HG03103 (cell line): Measurements from ENCODE around the gene ACOT7.
"Not testable (repeated sequence)": the region's sequence is repeated elsewhere in the genome, so short reads cannot be mapped to it uniquely, and the experiment has no call there.

Experiments
- ATAC-seq: cut with Tn5 transposase; IDR thresholded peaks from one replicate; pipeline ENCODE4 v1.9.1; 2021; ENCODE audit warnings: low read depth; ENCODE audit not compliant: unreplicated experiment

ACOT7 gene, protein sequence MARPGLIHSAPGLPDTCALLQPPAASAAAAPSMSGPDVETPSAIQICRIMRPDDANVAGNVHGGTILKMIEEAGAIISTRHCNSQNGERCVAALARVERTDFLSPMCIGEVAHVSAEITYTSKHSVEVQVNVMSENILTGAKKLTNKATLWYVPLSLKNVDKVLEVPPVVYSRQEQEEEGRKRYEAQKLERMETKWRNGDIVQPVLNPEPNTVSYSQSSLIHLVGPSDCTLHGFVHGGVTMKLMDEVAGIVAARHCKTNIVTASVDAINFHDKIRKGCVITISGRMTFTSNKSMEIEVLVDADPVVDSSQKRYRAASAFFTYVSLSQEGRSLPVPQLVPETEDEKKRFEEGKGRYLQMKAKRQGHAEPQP

DNA sequence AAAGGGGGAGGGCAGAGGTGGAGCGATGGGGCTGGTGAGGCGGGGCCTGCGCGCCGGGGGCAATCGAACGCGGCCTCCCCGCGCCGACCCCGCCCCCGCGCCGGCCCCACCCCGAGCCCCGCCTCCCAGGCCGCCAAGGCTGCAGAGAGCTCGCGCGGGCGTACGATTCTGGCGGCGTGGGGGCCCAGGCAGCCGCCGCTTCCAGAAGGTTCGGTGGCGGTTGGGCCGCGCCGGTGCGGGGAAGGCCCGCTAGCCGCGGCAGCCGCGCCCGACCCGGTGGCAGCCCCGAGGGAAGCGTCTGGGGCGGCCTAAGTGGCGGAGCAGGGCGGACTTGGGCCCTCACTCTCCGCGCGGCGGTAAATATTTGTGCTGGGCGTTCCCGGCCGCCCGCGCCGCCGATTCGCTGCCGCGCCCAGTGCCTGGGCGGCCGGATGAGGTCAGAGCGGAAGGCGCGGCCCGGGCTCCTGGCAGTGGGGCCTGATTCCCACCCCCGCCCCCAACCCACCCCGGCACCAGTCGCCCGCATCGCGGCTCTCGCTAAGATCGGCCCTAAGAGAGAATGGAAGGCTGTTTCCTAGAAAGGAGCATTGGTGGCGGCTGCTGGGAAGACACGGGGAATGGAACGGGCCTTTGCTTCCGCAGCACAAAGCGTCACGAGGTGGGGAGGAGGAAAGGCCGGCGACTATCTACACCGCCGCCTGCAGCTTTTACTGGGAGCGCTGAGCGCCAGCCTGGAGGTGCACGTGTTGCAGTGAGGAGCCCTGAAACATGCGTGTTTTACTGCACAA is at the start of gene ACOT7:
Gene ACOT7 (minus strand): TSS at position 368 of the 788 bp plus-strand sequence. CDS start 368 bp downstream, outside the sequence.
- peak; percentile 74 for ATAC-seq

DNA sequence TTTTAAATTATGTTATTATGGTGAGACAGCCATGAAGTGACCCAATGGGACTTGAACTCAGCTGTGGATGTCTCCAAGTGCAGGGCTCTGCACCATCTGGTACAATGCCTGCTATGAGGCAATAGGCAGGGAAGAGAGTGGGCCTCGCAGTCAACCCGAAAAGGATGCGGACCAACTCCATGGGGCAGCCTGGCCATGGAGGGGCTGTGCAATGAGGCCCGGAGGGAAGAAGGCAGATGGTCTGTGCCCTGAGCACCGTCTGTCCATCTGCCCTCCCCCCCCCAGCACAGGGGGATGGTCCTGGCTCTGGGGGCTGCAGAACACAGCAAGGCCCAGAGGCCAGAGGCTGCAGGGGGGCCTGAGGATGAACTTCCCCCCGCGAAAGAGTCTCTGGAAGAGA is 48.0 kb upstream of the ACOT7 start:
- ATAC-seq: no peak

DNA sequence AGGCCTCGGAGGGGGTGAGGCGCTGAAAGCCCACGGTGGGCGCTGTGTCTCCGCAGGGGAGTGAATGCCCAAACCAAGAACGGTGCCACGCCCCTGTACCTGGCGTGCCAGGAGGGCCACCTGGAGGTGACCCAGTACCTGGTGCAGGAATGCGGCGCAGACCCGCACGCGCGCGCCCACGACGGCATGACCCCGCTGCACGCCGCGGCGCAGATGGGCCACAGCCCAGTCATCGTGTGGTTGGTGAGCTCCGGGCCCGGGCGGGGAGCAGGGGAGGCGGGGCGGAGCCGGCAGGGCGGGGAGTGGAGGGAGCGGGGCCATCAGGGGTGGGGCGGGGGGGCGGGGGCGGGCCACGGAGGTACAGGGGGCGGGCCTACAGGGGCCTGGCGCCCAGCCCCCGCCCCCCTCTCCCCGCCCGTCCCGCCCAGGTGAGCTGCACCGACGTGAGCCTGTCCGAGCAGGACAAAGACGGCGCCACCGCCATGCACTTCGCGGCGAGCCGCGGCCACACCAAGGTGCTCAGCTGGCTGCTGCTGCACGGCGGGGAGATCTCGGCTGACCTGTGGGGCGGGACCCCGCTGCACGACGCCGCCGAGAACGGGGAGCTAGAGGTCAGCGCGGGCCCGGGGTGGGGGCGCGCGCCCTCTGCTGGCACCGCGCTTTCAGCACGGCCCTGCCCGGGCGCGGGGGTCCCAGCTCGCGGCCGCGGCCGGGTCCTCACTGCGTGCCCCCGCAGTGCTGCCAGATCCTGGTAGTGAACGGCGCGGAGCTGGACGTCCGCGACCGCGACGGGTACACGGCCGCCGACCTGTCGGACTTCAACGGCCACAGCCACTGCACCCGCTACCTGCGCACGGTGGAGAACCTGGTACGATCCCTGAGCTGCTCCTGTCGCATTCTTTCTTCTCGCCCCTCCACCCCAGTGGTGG is 46.9 kb upstream of the ACOT7 start:
- ATAC-seq: no peak

DNA sequence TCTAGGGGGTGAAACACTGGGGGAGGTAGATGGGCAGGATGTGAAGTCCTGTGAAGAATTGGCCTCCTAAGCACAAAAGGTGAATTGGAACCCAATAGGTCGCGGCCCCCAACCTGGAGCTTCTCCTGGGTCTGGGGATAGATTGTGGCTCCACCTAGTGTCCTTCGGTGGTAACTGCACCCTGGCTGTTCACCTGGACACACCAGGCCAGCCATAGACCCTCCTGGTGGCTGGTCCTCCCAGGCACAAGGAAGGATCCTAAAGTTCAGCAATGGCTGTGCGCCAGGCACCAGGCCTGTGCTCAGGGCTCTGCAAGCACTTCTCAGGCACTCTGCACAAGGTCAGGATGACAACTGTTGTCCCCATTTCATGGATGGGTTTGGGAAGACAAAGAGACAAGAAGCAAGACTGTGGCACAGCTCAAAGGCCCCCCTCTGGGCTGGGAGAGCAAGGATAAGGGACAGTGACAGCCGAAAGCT is 44.5 kb upstream of the ACOT7 start:
- ATAC-seq: no peak

DNA sequence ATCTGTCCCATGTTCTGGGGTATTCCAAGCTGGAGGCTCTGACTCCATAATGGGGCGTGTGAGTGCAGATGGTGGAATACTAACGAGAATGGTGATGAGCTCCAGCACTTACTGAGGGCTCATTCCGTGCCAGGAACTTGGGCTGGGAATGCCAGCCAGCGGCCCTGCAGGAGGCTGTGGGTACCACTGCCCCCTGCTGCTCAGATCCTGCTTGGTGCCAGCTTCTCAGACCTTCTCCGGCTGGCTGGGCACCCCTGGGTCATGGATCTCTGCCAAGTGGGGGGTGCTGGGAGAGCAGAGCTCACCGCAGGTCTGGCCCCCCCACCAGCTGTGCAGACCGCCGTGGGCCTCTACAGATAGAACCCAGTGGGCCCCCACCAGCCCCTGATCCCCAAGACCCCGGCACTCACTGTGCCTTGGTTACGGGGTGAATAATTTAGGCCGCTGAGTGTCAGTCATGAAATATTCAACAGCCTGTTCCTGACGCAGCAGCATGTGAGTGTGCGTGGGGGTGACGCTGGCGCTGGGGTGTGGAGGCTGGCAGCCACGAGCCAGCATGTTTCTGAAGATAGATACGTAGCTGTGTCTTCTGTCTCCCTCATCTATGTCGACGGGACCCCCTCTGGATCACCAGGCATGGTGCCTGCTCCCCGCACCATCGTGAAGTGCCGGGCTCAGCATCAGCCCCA is 43.6 kb upstream of the ACOT7 start:
- ATAC-seq: not testable (repeated sequence)

DNA sequence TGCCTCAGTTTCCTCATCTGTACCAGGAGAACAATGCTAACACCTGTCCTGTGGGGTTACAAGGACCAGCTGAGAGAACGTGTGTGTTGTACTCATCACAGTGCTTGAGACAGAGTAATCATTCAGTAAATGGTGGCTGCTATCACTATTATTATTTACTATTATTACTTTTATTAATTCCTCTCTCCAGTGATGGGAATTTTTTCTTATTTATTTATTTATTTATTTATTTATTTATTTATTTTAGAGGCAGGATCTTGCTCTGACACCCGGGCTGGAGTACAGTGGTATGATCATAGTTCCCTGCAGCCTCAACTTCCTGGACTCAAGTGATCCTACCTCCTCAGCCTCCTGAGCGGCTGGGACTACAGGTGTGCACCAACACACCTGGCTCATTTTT is 42.7 kb upstream of the ACOT7 start:
- not testable (repeated sequence) for ATAC-seq

DNA sequence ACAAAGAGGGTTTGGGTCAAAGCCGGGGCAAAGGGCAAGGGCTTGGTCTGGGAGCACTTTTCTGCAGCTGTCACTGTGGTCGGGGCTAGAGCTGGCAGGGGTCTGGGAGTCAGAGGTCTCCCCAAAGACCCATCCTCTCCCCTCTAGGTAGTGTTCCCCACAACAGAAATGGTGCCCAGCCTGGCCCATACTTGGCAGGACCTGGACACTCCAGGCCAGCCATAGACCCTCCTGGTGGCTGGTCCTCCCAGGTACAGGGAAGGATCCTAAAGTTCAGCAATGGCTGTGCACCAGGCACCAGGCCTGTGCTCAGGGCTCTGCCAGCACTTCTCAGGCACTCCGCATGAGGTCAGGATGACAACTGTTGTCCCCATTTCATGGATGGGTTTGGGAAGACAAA is 42.0 kb upstream of the ACOT7 start:
- no peak for ATAC-seq

DNA sequence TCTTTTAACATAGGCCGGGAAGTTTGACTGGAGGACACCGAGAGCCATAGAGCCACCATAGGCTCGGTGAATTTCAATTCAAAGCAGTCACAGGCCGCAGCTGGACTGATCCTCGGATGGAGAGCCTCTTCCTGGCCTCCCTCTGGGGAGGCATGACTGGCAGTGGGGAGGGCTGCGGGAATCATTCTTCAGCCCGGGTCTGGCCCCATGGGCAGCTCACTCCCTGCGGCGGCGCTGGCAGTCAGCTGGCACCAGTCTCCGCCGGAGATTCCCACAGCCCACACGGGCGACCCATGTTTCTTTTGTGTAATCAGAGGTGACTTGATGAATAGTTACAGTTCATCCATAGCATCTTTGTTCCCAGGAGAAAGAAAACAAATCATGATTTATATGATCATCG is 41.6 kb upstream of the ACOT7 start:
- no peak for ATAC-seq

DNA sequence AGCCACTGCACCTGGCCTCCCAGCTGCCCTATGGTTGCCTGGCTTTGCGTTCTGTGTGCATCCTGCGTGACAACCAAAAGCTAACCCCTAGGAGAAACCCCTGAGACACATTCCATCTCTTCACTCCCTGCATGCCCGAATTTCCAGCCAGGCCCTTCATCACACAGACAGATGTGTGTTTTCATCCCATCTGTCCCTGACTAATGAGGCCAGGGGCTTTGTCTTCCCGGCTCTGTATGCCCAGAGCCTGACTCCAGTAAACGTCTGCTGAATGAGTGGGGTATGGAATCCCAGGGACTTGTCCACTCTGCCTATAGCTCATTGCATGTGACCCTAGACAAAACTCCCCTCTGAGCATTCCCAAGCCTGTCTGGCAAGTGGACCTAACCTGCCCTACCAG is 40.6 kb upstream of the ACOT7 start:
- no peak for ATAC-seq

DNA sequence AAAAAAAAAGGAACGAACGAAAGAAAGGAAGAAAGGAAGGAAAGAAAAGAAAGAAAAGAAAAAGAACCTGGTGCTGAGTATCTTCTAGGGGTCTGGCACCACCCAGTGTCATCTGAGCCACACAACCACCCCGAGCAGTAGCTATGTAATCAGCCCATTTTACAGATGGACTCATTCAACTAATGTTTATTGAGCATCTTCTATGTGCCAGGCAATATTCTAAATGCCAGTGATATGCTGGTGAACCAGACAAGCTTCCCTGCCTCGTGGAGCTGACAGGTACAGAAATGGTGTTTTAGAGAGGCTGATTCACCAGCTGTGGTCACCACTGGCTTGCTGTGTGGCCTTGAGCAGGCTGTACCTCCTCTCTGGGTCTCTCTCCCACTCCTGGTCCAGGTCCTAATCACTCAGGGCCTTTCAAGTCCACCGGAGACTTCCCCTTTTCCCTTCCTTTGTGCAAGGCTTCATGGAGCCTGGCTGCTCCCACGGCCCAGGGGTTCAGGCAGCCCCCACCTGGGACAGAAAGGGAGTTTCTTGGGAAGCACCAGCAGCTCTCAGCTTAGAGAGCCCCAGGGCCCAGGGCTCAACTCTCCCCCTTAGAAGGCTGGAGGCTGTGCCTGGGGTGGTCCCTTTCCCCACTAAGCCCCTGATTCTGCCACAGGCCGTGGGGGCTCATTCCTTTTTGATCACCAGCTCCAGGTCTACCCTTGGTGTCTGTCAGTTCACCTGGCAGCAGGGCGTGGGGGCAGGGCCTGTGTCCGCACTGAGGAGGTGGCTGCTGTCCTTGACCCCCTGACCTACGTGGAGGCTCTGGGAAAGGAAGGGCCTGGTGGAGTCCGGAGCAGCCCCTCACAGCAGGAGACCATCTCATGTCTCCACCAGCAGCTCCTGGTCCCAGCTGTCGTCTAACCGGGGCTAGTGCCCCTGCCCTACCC is 38.3 kb upstream of the ACOT7 start:
- ATAC-seq: not testable (repeated sequence)

DNA sequence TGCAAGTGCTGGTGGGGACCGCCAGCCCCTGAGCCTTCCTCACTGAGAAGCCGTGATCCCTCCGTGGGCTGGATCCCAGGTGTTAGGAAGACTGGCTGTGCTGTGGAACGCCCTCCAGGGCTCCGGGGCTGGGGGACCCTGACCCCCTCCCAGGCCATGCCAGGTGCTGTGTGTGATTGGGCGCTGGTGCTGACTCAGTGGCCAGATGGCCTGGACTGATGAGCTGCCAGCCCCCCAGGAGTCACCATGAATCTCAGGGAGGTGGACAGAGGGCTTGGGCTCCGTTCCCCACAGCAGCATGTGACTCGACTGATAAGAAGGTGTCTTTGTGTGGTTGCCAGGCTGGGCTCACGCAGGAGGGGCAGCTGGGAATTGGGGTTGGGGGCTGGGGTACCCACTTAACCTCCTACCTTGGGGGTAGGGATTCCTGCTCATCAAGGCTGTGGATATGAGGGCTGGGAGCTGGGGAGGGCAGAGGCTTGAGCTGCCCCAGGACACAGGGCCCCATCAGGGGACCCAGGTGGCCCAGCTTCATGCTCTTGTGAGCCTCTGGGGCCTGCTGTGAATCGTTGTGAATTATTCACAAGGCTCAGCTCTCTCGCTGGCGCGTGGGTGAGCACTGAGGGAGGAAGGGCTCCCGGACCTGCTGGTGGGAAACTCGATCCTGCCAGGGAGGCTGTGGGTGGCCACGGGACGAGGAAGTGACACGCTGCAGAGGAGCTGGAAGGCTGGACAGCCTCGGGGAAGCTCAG is 36.3 kb upstream of the ACOT7 start:
- ATAC-seq: not testable (repeated sequence)

DNA sequence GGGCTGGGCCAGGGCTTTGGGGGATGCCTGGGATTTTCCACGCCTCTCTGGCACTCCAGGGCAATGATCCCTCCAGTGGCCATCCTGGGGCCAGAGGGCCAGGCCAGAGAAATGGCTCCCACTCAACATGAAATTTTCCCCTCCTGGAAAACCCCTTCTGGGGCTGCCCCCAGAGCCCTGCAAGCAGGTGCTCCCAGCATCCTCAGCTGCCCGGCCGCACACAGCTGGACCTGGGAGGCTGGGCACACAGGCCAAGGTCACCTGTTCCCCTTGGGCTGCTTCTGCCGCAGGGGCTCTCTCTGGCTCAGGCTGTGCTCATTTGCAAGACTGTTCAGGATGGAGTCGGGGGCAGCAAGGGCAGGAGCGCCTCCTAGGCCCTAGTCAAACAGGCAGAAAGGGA is 34.9 kb upstream of the ACOT7 start:
- ATAC-seq: not testable (repeated sequence)

DNA sequence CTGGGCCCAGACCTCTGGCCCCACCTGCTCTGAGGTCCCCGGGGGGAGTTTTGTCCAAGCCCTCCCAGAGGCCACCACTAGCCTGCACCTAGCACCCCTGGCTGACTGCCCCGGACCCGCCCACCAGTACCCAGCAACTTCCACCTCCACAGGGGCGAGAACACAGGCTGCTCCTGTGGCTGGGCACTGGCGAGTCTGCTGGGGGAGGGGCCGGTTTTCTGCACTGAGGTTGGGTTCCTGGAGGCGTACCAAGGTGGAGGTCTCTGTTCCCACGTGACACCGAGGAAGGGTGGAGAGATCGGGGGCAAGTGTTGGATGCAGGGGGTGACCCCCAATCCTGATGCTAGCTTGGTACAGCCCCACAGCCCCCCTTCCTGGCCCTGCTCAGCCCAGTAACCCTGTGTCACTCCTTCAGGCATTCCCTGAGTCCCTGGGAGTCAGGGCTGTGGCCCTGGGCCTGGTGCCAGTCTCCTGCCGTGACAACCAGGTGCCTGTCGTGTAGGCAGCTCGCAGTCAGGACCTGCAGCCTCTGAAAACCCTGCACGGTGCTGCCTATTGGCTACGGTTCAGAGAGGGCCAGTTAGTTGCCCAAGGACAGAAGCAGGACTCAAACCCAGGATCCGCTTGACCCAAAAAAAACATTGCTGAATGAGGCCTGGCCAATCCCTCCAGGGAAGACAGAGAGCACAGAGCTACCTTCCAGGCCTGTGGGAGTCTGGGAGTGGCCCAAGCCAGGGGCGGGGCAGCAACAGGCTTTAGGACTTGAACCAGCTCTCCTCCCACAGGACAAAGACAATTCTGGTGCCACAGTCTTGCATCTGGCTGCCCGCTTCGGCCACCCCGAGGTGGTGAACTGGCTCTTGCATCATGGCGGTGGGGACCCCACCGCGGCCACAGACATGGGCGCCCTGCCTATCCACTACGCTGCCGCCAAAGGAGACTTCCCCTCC is 34.1 kb upstream of the ACOT7 start:
- ATAC-seq: no peak

DNA sequence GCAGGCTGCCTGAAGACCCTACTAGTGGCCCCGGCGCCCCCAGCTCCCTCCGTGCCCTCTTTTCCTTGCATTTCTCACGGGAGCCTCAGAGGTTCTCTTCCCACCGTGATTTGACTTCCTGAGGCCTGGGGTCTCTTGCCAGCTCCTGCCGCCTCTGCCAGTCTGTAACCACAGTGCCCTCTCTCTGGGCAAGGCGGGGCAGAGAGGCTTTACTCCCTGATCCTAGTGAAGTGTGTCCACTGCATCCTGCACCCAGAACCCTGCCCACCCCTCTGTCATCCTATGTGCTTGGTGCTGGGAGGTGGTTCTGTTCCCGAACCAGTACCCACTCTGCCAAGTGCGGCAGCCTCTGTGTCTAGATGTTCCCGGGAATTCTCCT is 33.4 kb upstream of the ACOT7 start:
- ATAC-seq: no peak

DNA sequence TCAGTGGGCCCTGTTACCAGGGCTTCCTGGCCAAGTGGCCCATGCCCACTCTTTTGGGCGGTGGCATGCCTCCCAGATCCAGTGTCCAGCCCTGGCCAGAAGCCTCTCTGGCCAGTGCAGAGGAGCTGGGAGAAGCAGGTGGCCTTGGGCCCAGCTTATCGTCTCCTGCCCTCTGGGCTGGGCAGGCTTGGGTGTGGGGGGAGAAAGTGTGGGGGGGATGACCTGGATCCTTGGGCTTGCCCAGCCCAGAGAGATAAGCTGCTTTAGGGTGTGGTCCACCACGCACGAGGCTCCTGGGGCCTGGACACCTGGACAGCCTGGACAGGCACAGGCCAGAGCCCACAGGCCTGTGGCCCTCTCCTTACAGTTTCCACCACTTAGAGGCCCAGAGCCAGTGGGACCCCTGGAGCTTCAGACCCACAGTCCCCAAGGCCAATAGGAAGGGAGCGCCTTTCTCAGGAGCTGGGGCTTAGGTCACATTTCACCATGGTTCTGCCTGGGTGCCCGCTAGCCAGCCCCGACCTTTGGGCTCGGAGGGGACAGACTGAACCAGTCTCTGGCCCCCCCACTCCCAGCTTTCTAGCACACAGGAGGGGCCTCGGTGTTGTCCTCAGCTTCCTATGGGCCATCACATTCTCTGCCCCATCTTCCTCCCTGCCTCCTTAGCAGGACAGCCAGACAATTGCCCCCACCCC is 32.9 kb upstream of the ACOT7 start:
- ATAC-seq: no peak

DNA sequence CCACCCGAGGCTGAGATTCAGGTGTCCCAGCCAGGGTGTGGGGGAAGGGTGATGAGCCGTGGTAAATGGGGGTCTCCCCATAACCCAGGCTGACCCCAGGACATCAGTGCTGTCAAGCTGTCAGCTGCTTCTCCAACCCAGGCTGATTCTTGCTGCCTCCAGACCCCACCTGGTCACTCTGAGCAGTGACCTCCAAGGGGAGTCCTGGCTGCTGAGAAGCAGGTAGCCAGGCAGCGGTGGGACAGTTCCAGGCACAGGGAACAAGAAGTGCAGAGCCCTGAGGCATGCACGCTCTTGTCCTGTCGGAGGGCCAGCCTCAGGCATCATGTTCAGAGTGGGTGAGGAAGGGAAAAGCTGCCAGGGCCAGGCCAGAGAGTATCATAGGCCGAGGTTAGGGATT is 32.1 kb upstream of the ACOT7 start:
- no peak for ATAC-seq
